Measurements from ENCODE around the gene PTPRM.

PTPRM gene

DNA sequence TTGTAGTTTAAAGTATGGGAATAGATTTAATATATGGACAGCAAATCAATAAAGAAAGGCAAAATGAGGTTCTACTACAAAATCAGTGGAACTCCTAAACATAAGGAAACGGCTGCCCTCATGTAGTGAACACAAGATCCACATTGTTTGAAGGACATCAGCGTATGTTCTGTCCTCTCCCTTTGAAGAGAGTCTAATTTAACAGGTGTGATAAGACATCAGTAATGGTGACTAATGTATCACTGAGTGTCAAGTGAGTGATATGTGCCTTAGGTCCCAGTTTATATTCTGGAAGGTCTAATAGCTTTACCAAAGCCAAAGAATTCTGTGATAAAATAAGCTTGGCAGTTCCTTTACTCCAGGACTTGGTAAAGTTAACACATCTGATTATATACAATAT is 248.7 kb downstream of the PTPRM start:
- 80 to 93% methylated on average over 1 to 2 of the region's 2 CpGs for WGBS, 2 experiments (ENCODE audit: insufficient coverage in 2 of 2)
- H3K36me3 ChIP-seq (ENCODE audit: control insufficient read depth, insufficient read depth, low read length), result no peaks in the 10 kb centered on the region
- no peak overlapping the region for H3K27ac ChIP-seq (ENCODE audit: low read depth, low read length, severe bottlenecking)
- peaks cover 30% of the 10 kb centered on the region for H3K9me3 ChIP-seq (ENCODE audit: control insufficient read depth, low read length)
- no peak overlapping the region for H3K4me3 ChIP-seq (ENCODE audit: extremely low read depth, insufficient read depth, low read length, poor library complexity, severe bottlenecking)
- peaks cover 9% of the 10 kb centered on the region for H3K4me1 ChIP-seq (ENCODE audit: control insufficient read depth, insufficient read depth, low read length, poor library complexity, severe bottlenecking)

DNA sequence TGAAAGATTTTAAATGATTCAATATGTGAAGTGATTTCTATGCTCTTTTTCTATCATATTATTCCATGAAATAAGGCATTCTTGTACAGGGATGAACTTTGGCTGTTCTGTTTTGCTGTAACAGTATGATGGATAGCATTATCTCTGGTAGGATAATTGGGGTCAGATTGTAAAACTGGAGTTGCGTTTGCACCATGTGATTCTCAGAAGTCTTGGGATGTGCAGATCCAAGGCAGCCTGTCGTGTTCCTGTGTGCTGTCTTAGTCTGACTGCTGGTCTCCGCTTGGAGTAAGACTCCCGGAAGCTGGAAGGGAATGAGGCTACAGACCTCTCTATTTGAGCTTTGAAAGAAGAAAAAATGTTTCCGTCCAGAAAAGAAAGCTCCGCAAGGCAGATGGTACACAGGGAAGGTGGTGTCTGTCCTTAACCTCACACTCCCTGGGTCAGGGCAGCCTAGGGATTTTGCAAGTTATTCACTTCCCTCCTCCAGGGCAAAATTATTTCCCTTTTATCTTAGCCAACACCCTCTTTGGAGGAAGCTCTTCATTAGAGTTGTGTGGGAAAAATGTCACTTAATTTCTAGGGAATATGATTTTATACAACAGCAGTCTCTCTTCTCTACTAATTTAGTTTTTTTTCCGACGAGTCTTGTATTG is 250.6 kb downstream of the PTPRM start:
- Histone ChIP-seq H3K4me3 (ENCODE audit: extremely low read depth, insufficient read depth, low read length, poor library complexity, severe bottlenecking) (no peak overlapping the region), H3K27ac (ENCODE audit: low read depth, low read length, severe bottlenecking) (no peak overlapping the region), H3K9me3 (ENCODE audit: control insufficient read depth, low read length) (peaks cover 30% of the 10 kb centered on the region), H3K36me3 (ENCODE audit: control insufficient read depth, insufficient read depth, low read length) (no peaks in the 10 kb centered on the region), H3K4me1 (ENCODE audit: control insufficient read depth, insufficient read depth, low read length, poor library complexity, severe bottlenecking) (peaks cover 6% of the 10 kb centered on the region)
- 86 to 90% methylated on average over 4 of the region's 8 CpGs for WGBS, 2 experiments (ENCODE audit: insufficient coverage in 2 of 2)

DNA sequence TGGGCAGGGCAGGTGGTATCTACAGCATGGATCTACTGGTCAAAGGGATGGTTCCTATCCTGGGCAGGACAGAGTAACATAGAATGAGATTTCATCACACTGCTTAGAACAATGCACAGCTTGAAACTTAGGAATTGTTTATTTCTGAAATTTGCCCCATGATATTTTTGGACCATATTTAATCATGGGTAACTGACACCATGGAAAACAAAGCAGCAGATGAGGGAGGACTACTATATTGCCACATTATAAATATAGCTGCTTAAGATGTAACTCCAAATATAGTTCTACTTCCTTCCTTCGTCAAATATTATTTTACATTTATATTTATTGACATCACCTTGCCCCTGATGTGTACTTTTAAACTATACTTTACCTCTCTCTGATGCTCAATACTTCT is 254.7 kb downstream of the PTPRM start:
- Histone ChIP-seq H3K36me3 (ENCODE audit: control insufficient read depth, insufficient read depth, low read length) (no peaks in the 10 kb centered on the region), H3K27ac (ENCODE audit: low read depth, low read length, severe bottlenecking) (no peak overlapping the region), H3K4me3 (ENCODE audit: extremely low read depth, insufficient read depth, low read length, poor library complexity, severe bottlenecking) (no peak overlapping the region), H3K4me1 (ENCODE audit: control insufficient read depth, insufficient read depth, low read length, poor library complexity, severe bottlenecking) (peaks cover 6% of the 10 kb centered on the region), H3K9me3 (ENCODE audit: control insufficient read depth, low read length) (no peaks in the 10 kb centered on the region)
- no CpG with 5 or more reads among the region's 1 CpG for WGBS, 2 experiments (ENCODE audit: insufficient coverage in 2 of 2)

DNA sequence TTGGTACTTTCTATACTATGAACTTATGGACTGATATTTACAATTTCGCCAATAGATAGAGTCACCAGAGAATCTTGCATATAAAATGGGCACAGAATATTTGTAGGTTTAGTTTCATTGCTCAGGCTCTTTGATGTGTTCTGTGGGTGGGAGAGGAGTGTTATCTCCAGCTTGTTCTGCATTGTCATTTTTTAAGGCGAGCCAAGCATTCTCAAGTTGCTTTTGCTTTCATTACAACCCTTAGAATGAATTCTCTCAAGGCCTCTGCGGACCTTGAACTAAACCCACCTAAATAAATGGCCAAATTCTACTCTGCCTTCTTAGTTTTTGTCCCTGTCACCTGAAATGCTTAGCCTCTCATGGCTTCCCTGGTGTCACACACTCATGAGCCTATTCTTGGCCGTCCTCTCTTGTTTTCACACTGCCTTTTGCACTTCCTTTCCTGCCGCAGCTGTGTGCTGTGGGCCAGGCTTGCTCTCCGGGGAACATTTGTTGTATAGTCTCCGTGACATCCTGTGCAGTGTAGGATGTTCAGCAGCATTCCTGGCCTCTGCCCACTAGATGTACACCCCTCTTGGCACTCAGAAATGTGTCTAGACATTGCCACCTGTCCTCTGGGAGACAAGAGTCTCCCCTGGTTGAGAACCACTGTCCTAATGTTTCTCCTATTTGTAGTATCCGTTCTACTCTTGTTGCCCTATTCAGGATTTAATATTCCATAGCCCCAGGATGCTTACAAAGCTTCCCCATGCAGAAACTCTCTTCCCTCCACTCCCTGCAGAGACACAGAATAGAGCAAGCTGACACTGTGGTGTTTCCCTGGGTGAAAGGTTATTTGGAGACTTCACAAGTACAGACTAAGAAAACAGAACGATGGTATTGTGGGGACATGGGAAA is 255.6 kb downstream of the PTPRM start:
- H3K4me3 ChIP-seq (ENCODE audit: extremely low read depth, insufficient read depth, low read length, poor library complexity, severe bottlenecking), result no peak overlapping the region
- H3K4me1 ChIP-seq (ENCODE audit: control insufficient read depth, insufficient read depth, low read length, poor library complexity, severe bottlenecking), result peaks cover 6% of the 10 kb centered on the region
- WGBS, 2 experiments (ENCODE audit: insufficient coverage in 2 of 2), result 45 to 53% methylated on average over 7 to 8 of the region's 9 CpGs
- H3K9me3 ChIP-seq (ENCODE audit: control insufficient read depth, low read length), result no peaks in the 10 kb centered on the region
- peak overlapping the region; percentile 59 for H3K27ac ChIP-seq (ENCODE audit: low read depth, low read length, severe bottlenecking)
- no peaks in the 10 kb centered on the region for H3K36me3 ChIP-seq (ENCODE audit: control insufficient read depth, insufficient read depth, low read length)

DNA sequence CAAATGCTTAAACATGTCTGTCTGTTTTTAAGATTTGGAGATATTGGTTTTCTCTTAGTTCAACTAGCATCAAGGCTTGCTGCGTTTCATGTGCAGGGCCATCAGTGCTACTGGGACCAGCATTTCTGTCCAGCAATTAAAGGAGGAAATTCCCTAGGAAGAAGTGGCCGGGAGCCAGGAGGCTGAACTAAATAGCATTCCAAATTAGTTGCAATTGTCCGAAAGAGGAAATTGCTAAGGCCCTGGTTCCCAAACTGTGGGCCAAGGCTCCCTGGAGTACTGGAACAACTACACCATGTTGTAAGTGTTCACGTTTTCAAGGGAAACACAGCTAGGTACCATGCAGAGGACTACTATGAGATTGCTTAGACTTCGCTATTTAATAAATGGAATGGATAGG is 257.9 kb downstream of the PTPRM start:
- H3K4me1 ChIP-seq (ENCODE audit: control insufficient read depth, insufficient read depth, low read length, poor library complexity, severe bottlenecking), result peaks cover 6% of the 10 kb centered on the region
- H3K4me3 ChIP-seq (ENCODE audit: extremely low read depth, insufficient read depth, low read length, poor library complexity, severe bottlenecking), result no peak overlapping the region
- no peak overlapping the region for H3K27ac ChIP-seq (ENCODE audit: low read depth, low read length, severe bottlenecking)
- WGBS, 2 experiments (ENCODE audit: insufficient coverage in 2 of 2), result 89 to 95% methylated on average over 5 of the region's 5 CpGs
- no peaks in the 10 kb centered on the region for H3K9me3 ChIP-seq (ENCODE audit: control insufficient read depth, low read length)
- H3K36me3 ChIP-seq (ENCODE audit: control insufficient read depth, insufficient read depth, low read length), result no peaks in the 10 kb centered on the region

DNA sequence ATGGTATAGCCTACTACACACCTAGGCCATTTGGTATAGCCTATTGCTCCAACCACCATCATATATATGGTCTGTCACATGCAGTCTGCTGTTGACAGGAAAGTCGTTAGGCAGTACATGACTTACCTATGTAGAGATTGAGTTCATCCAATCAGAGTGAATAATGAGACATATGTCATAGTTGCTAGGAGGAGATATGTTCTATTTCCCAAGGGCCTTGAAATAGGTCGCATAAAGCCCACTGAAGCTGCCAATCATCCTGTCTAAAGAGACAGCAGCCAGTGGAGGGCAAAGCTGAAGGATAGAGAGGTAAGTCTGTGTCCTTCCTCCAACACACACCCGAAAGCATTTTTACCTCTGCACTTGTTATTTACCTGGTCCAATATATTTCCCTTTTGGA is 263.4 kb downstream of the PTPRM start:
- H3K9me3 ChIP-seq (ENCODE audit: control insufficient read depth, low read length), result no peaks in the 10 kb centered on the region
- no peak overlapping the region for H3K4me3 ChIP-seq (ENCODE audit: extremely low read depth, insufficient read depth, low read length, poor library complexity, severe bottlenecking)
- 75 to 83% methylated on average over 1 to 2 of the region's 3 CpGs for WGBS, 2 experiments (ENCODE audit: insufficient coverage in 2 of 2)
- H3K27ac ChIP-seq (ENCODE audit: low read depth, low read length, severe bottlenecking), result no peak overlapping the region
- no peaks in the 10 kb centered on the region for H3K4me1 ChIP-seq (ENCODE audit: control insufficient read depth, insufficient read depth, low read length, poor library complexity, severe bottlenecking)
- no peaks in the 10 kb centered on the region for H3K36me3 ChIP-seq (ENCODE audit: control insufficient read depth, insufficient read depth, low read length)

DNA sequence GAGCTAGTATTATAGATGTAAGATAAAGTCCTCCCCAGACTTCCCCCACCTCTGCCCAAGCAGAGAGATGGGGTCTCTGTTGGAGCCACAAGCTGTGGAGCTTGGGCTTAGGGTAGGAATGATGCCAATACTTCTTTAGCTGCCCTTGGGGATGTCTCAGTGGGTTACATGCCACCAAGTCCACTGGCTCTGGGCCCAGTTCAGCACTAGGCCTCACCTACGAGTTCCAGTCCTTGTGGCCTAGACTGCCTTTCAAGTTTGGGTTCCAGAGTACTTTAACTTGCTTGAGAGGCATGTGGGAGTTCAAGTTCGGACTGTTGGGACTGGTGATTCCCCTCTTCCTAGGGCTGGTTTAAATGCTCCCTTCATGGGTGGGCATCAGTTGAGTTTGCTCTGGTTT is 272.4 kb downstream of the PTPRM start:
- Histone ChIP-seq H3K4me3 (ENCODE audit: extremely low read depth, insufficient read depth, low read length, poor library complexity, severe bottlenecking) (no peak overlapping the region), H3K36me3 (ENCODE audit: control insufficient read depth, insufficient read depth, low read length) (no peaks in the 10 kb centered on the region), H3K9me3 (ENCODE audit: control insufficient read depth, low read length) (peaks cover 19% of the 10 kb centered on the region), H3K27ac (ENCODE audit: low read depth, low read length, severe bottlenecking) (no peak overlapping the region), H3K4me1 (ENCODE audit: control insufficient read depth, insufficient read depth, low read length, poor library complexity, severe bottlenecking) (no peaks in the 10 kb centered on the region)
- WGBS, 2 experiments (ENCODE audit: insufficient coverage in 2 of 2), result 60 to 90% methylated on average over 1 to 2 of the region's 2 CpGs

DNA sequence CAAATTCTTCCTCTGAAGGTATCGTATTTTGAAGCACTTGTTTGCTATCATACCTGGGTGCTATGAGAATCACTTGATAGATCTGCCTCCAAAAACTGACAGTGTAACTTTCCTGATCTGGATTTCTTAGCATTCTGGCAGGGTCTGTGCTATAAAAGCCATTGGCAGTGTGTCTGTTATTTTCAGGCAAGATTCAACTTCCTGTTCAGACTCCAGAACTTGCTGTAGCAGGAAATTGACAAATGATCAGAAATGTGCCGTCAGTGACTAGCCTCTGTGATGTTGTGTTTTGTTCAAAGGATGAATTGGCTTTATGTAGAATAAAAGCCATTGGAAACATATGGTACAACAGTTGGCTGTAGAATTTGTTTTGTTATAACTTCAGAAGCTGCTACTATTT is 273.3 kb downstream of the PTPRM start:
- no peak overlapping the region for H3K4me3 ChIP-seq (ENCODE audit: extremely low read depth, insufficient read depth, low read length, poor library complexity, severe bottlenecking)
- H3K4me1 ChIP-seq (ENCODE audit: control insufficient read depth, insufficient read depth, low read length, poor library complexity, severe bottlenecking), result no peaks in the 10 kb centered on the region
- H3K9me3 ChIP-seq (ENCODE audit: control insufficient read depth, low read length), result peaks cover 23% of the 10 kb centered on the region
- no peaks in the 10 kb centered on the region for H3K36me3 ChIP-seq (ENCODE audit: control insufficient read depth, insufficient read depth, low read length)
- 40 to 50% methylated on average over 2 of the region's 2 CpGs for WGBS, 2 experiments (ENCODE audit: insufficient coverage in 2 of 2)
- H3K27ac ChIP-seq (ENCODE audit: low read depth, low read length, severe bottlenecking), result no peak overlapping the region

DNA sequence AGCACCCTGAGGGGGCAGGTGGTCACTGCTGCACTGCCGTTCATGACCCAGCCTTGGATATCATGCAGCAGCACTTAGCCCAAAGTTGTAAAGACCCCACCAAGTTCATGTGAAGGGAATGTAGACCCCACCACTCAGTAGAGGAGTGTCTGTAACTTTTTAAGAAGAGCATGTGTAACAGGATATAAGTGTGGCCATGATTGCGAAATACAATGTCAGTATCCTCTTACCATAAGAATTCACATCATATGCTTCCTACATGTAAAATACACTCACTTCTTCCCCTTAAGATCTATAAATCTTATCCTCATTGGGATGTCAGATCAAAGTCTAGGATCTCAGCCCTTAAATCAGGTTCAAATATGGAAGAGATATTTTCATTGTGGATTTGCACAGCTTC is 276.9 kb downstream of the PTPRM start:
- Histone ChIP-seq H3K4me1 (ENCODE audit: control insufficient read depth, insufficient read depth, low read length, poor library complexity, severe bottlenecking) (no peaks in the 10 kb centered on the region), H3K36me3 (ENCODE audit: control insufficient read depth, insufficient read depth, low read length) (no peaks in the 10 kb centered on the region), H3K4me3 (ENCODE audit: extremely low read depth, insufficient read depth, low read length, poor library complexity, severe bottlenecking) (no peak overlapping the region), H3K27ac (ENCODE audit: low read depth, low read length, severe bottlenecking) (no peak overlapping the region), H3K9me3 (ENCODE audit: control insufficient read depth, low read length) (peaks cover 29% of the 10 kb centered on the region)
- WGBS, 2 experiments (ENCODE audit: insufficient coverage in 2 of 2), result 100% methylated on average over 1 to 2 of the region's 2 CpGs

DNA sequence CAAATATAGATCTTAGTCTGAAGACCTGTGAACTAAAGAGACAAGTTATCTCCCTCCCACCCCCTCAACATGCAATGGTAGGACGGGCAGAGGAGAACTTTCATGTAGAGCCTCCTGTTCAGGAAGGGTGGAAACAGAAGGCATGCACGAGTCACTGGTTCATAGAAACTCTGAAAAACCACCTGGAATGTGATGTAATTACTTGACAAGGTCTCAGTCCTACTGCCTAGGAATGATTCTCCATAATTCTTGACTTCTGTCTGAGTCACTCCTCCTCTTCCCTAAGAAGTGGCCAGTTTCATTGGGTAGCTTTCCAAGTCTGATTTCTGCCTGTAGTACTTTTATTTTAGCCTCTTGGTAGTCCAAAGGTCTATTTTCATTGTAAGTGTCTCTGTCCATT is 277.3 kb downstream of the PTPRM start:
- 95% methylated on average over 2 of the region's 2 CpGs; no CpG with 5 or more reads in 1 of the 2 experiments for WGBS, 2 experiments (ENCODE audit: insufficient coverage in 2 of 2)
- Histone ChIP-seq H3K9me3 (ENCODE audit: control insufficient read depth, low read length) (peaks cover 29% of the 10 kb centered on the region), H3K36me3 (ENCODE audit: control insufficient read depth, insufficient read depth, low read length) (no peaks in the 10 kb centered on the region), H3K4me3 (ENCODE audit: extremely low read depth, insufficient read depth, low read length, poor library complexity, severe bottlenecking) (no peak overlapping the region), H3K27ac (ENCODE audit: low read depth, low read length, severe bottlenecking) (no peak overlapping the region), H3K4me1 (ENCODE audit: control insufficient read depth, insufficient read depth, low read length, poor library complexity, severe bottlenecking) (no peaks in the 10 kb centered on the region)

DNA sequence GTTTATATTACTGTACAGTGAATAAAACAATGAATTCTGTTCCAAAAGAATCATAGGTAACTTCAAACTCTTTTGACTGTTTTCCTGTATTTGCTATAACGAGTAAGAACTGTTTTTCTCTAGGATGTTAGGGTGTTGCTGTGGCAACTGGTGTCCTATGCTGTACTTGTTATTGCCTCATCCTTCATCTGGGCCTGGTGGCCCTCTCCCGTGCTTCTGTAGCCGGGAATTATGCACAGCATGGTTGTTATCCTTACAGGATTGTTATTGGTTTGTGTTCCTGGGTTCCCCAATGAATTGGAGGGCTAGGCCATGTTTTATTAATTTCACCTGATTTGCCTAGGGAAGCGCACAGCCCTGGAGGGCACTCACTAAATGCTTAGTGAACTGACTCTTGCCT is 279.2 kb downstream of the PTPRM start:
- WGBS, 2 experiments (ENCODE audit: insufficient coverage in 2 of 2), result 90 to 100% methylated on average over 1 to 3 of the region's 4 CpGs

More for the DNA sequence above, 279.2 kb downstream of the PTPRM start:
- Histone ChIP-seq H3K4me3 (ENCODE audit: extremely low read depth, insufficient read depth, low read length, poor library complexity, severe bottlenecking) (no peak overlapping the region), H3K9me3 (ENCODE audit: control insufficient read depth, low read length) (peaks cover 29% of the 10 kb centered on the region), H3K27ac (ENCODE audit: low read depth, low read length, severe bottlenecking) (no peak overlapping the region), H3K36me3 (ENCODE audit: control insufficient read depth, insufficient read depth, low read length) (no peaks in the 10 kb centered on the region), H3K4me1 (ENCODE audit: control insufficient read depth, insufficient read depth, low read length, poor library complexity, severe bottlenecking) (no peaks in the 10 kb centered on the region)

Measured in mesodermal cell (in vitro differentiated cells).